K562 (cell line): ENCODE measurements around the gene MYOZ3. TPM values are rescaled to one million over a fixed set of nuclear protein-coding genes. Genes with fewer than 3 reads are reported as not detected.
A peak's percentile ranks its signal among the peaks of the same experiment; 100 is the strongest.

Experiments used
- ATAC-seq: fragments of 200-7000 bp; cut with Tn5 transposase; 3 replicates; pipeline ENCODE4 v1.9.1; 2020; ENCODE audit warnings: moderate library complexity
- BruUV-seq: library from RNA; stranded (reverse); fragments of 400-500 nt; replicated peaks from 2 replicates; lab custom pipeline; 2021; lab: Mats Ljungman, UMichigan
- CTCF ChIA-PET: fragments of 300-600 bp; formaldehyde crosslinking; extraction: SDS; loops from one replicate; lab custom pipeline; 2021; ENCODE audit warnings: low intra/inter-chr PET ratio; lab: Yijun Ruan, JAX
- POLR2A ChIA-PET: fragments of 300-600, 350-650 bp; sonication (Branson Sonifier 250); formaldehyde crosslinking; extraction: SDS; loops from one replicate; lab custom pipeline; 2021; ENCODE audit warnings: antibody characterized with exemption, inconsistent platforms; lab: Yijun Ruan, JAX
- DNase-seq, 4 experiments: peaks; one replicate each; pipeline versions ENCODE4 v3.0.0 to v3.0.0-alpha.2; 2011 to 2018; ENCODE audit warnings: low spot score in 3 of 4, mixed read lengths in 3 of 4; ENCODE audit errors: extremely low read depth in 1 of 4
- FAIRE-seq: peaks from 2 replicates; lab custom pipeline; 2011; peaks lifted over from hg19 to GRCh38; lab: Jason Lieb, UNC
- H2AFZ ChIP-seq: 2 replicates; pipeline ENCODE4 v1.6.0; 2011; ENCODE audit warnings: low read depth, low read length, control low read depth, inconsistent platforms
- H3K27ac ChIP-seq: fragments of 200-600 bp; 3 replicates; pipeline ENCODE4 v1.8.0; 2011; ENCODE audit warnings: low read depth, mild to moderate bottlenecking, control low read depth, inconsistent platforms, low read length, moderate library complexity, mixed read lengths; ENCODE audit errors: extremely low read depth
- H3K27me3 ChIP-seq, 2 experiments: fragments of 300-600 bp in 1 of 2; 2 replicates in 1 of 2; 3 replicates in 1 of 2; pipeline versions ENCODE4 v1.6.0 to v1.8.0; 2011; ENCODE audit warnings: inconsistent platforms in 2 of 2, low read length in 2 of 2, mild to moderate bottlenecking in 1 of 2, mixed read lengths in 1 of 2, moderate library complexity in 1 of 2; ENCODE audit not compliant: control insufficient read depth in 2 of 2, insufficient read depth in 2 of 2
- H3K36me3 ChIP-seq: fragments of 300-600 bp; 3 replicates; pipeline ENCODE4 v1.8.0; 2011; ENCODE audit warnings: mild to moderate bottlenecking, low read length, inconsistent platforms; ENCODE audit not compliant: control insufficient read depth, insufficient read depth
- H3K4me1 ChIP-seq, 2 experiments: fragments of 200-600 bp in 1 of 2; replicated peaks in 1 of 2; 2 replicates in 1 of 2; 3 replicates in 1 of 2; pipeline versions ENCODE4 v1.5.1 to v1.8.0; 2011; ENCODE audit warnings: inconsistent platforms in 2 of 2, low read length in 2 of 2, mild to moderate bottlenecking in 1 of 2, mixed read lengths in 1 of 2, moderate library complexity in 1 of 2; ENCODE audit not compliant: control insufficient read depth in 2 of 2, insufficient read depth in 2 of 2
- H3K4me2 ChIP-seq: 2 replicates; pipeline ENCODE4 v1.6.1; 2011; ENCODE audit warnings: low read length, control low read depth, inconsistent platforms, mixed read lengths; ENCODE audit not compliant: insufficient read depth
- H3K4me3 ChIP-seq: fragments of 200-600 bp; sonication (generic), shearing (Covaris generic); 2 replicates; pipeline ENCODE4 v1.5.1; 2016; ENCODE audit warnings: control low read depth, inconsistent platforms
- H3K79me2 ChIP-seq: fragments of 200-600 bp; 3 replicates; pipeline ENCODE4 v1.8.0; 2011; ENCODE audit warnings: low read length, inconsistent platforms; ENCODE audit not compliant: control insufficient read depth, insufficient read depth
- H3K9ac ChIP-seq, 2 experiments: 2 replicates each; pipeline versions ENCODE4 v1.6.0 to v1.6.1; 2011; ENCODE audit warnings: low read depth in 2 of 2, low read length in 2 of 2, control low read depth in 1 of 2, inconsistent platforms in 1 of 2, mild to moderate bottlenecking in 1 of 2, mixed read lengths in 1 of 2; ENCODE audit not compliant: insufficient read depth in 1 of 2
- H3K9me1 ChIP-seq: one replicate; pipeline ENCODE4 v1.6.0; 2011; ENCODE audit warnings: inconsistent platforms, mild to moderate bottlenecking, low read length, moderate library complexity; ENCODE audit not compliant: control insufficient read depth, insufficient read depth
- H3K9me3 ChIP-seq: replicated peaks from 2 replicates; pipeline ENCODE4 v1.5.1; 2011; ENCODE audit warnings: low read depth, low read length, inconsistent platforms; ENCODE audit not compliant: control insufficient read depth, insufficient read depth
- H4K20me1 ChIP-seq: replicated peaks from 2 replicates; pipeline ENCODE4 v1.6.1; 2011; ENCODE audit warnings: low read length, inconsistent platforms, mixed read lengths; ENCODE audit not compliant: control insufficient read depth, insufficient read depth
- CUX1 ChIP-seq: fragments of 200-800 bp; sonication (Bioruptor generic); IDR thresholded peaks from 2 replicates; pipeline ENCODE4 v1.6.1; 2016; ENCODE audit warnings: missing genetic modification characterization, missing compliant biosample characterization
- MCM7 ChIP-seq, 2 experiments: fragments of 450-650 bp; IDR thresholded peaks; 2 replicates each; pipeline ENCODE4 v1.6.1; 2016 to 2018
- NFYB ChIP-seq: IDR thresholded peaks from 2 replicates; pipeline ENCODE4 v1.6.1; 2011; ENCODE audit warnings: mild to moderate bottlenecking, moderate library complexity; ENCODE audit not compliant: insufficient read length; ENCODE audit errors: extremely low read depth
- REST ChIP-seq, 2 experiments: fragments of 450-650 bp; formaldehyde crosslinking in 1 of 2; IDR thresholded peaks; 2 replicates each; pipeline versions ENCODE4 v1.4.0 to v1.6.1; 2014 to 2020; ENCODE audit warnings: mild to moderate bottlenecking in 2 of 2, borderline replicate concordance in 1 of 2, low read depth in 1 of 2
- SMARCA5 ChIP-seq: fragments of 450-650 bp; IDR thresholded peaks from 2 replicates; pipeline ENCODE4 v1.6.1; 2016
- TAF1 ChIP-seq: IDR thresholded peaks from 2 replicates; pipeline ENCODE4 v1.6.1; 2011; ENCODE audit warnings: mild to moderate bottlenecking, low read length, moderate library complexity; ENCODE audit not compliant: insufficient read depth, control insufficient read depth, severe bottlenecking; ENCODE audit errors: extremely low read depth
- TEAD1 ChIP-seq, 2 experiments: fragments of 450-650 bp in 1 of 2; sonication (generic) in 1 of 2; formaldehyde crosslinking; IDR thresholded peaks; 2 replicates each; pipeline versions ENCODE4 v1.4.0 to v1.8.0; 2020 to 2022; ENCODE audit warnings: mild to moderate bottlenecking in 2 of 2, missing genetic modification reagents in 1 of 2
- WGBS: fragments of 100-300 bp; shearing (Covaris generic); methylation state at CpG from one replicate; pipeline ENCODE4 v1.1.6; 2016; ENCODE audit warnings: low coverage, mixed read lengths; ENCODE audit not compliant: insufficient coverage; ENCODE audit errors: missing lambda C conversion rate; 5-methylcytosine and 5-hydroxymethylcytosine counted together
- in situ Hi-C: fragments of 300-500 bp; cut with MboI; formaldehyde crosslinking; loops from 4 replicates; pipeline ENCODE4 v1.15.0; 2018; ENCODE audit warnings: inconsistent platforms, mixed read lengths
- intact Hi-C: fragments of 100-400 bp; cut with micrococcal nuclease; formaldehyde crosslinking; loops from 2 replicates; pipeline ENCODE4 v1.14.2; 2022
- polyA plus RNA-seq, 8 experiments: library from polyadenylated mRNA; depleted of rRNA in 4 of 8; stranded (reverse) in 5 of 8; unstranded in 3 of 8; fragments of >200 nt; fragmentation: Nextera tagmentation in 2 of 8; fragmentation: Illumina TruSeq in 1 of 8; extraction: Ambion mirVana in 2 of 8; extraction: Trizol in 1 of 8; gene quantifications; 2 replicates each; pipeline versions ENCODE4 v1.2.1 to v1.2.3, GENCODE V29; 2011 to 2014; ENCODE audit warnings: inconsistent platforms in 1 of 8, missing spikeins in 1 of 8
- total RNA-seq, 7 experiments: library from RNA; depleted of rRNA in 6 of 7; stranded (reverse); fragments of >200 nt in 6 of 7; fragmentation: Illumina TruSeq in 2 of 7; extraction: Trizol in 2 of 7; gene quantifications; 2 replicates each; pipeline versions ENCODE4 v1.2.1 to v1.2.3, GENCODE V29; 2011 to 2021; ENCODE audit warnings: low replicate concordance in 1 of 7

Gene MYOZ3
- total and polyA plus RNA-seq, 9 of the 15 experiments (the other 6 are each of a cell fraction or from before 2014, with no cell fraction given), result not detected

- CTCF ChIA-PET, result no interaction called here
- TF ChIP-seq SMARCA5 (0 out of 2 replicates have a peak, but pooled peaks have one; percentile 40), NFYB (no peak), TEAD1 (CRISPR knock-in tag; IDR thresholded peaks at IDR 0.05) (0 out of 4 replicates have a peak, but pooled peaks of 1 of the 2 experiments have one; percentile 39), TAF1 (no peak), MCM7 (IDR thresholded peaks at IDR 0.05) (no peak), CUX1 (no peak), REST (IDR thresholded peaks at IDR 0.05; ENCODE audit: borderline replicate concordance) (peak; percentile 49), REST (CRISPR knock-in tag; IDR thresholded peaks at IDR 0.05; ENCODE audit: low read depth) (no peak)
Observed at GRCh38 chr5:150637245-150638052, 23.6 kb upstream of the MYOZ3 start.

More at GRCh38 chr5:150637245-150638052, 23.6 kb upstream of the MYOZ3 start:
- Histone ChIP-seq H3K27ac (no peak overlapping the region), H3K9me1 (no peaks in the 10 kb centered on the region), H3K4me1 (peaks cover 11 to 18% of the 10 kb centered on the region in 2 experiments), H2AFZ (no peak overlapping the region), H3K79me2 (no peaks in the 10 kb centered on the region), H3K36me3 (no peaks in the 10 kb centered on the region), H3K4me3 (no peak overlapping the region), H3K27me3 (peaks cover 2 to 31% of the 10 kb centered on the region in 2 experiments; a peak in 4 of 5 replicates), H3K4me2 (no peak overlapping the region), H4K20me1 (peaks cover 19% of the 10 kb centered on the region), H3K9ac (no peak overlapping the region), H3K9me3 (no peaks in the 10 kb centered on the region)
- in situ Hi-C loops, result no loop called here
- no TSS peak for BruUV-seq
- WGBS, result 8% methylated on average over 21 of the region's 21 CpGs
- ATAC-seq (no peak), FAIRE-seq (no peak), DNase-seq (no peak)
- POLR2A ChIA-PET, result interaction anchor here (0.6 kb wide), 1 partner anchor 15 kb away, joined by 3 read pairs; no protein-coding TSS in a partner anchor
- intact Hi-C loops, result no loop called here
